NCI-H2107 (cell line): ENCODE data around the gene MBD5.

Experiments
- DNase-seq: peaks from one replicate; lab custom pipeline; 2025; lab: John Stamatoyannopoulos, UW

MBD5 gene

DNA sequence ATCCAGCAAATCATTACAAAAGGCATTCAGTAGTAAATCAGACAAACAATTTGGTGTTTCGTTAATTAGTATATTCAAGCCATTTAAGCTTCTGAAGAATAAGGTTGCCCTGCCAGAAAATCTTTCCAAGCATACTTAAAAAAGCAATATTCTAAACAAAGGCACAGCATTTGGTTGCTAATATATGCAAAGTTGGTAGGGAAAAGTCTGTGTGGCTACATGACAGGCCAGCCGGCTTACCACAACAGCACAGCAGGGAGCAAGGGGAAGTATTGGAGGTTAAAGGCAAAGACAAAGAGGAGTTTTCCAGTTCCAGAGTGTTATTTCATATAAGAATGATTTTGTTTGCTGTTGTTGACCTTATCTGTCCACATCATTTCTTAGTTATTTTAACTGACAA, 282.3 kb downstream of the MBD5 start:
- no peak for DNase-seq

DNA sequence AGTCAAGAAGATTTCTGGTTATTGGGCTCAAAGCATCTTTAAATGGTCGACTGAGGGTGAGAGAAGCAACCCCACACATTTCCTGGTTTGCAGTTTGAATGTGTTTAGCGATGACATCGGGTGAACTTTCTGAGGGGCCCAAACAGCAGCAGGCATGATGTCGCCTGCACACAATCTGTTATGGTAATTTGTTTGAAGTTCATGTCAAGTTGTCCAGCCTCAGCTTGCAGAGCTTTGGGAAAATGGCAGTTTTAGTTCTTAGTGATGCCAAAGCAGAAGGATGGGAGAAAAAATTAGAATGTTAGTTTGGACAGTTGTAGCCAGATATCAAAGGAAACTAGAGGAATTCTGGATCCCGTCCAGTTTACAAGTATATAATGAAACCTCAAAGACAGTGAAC, 284.6 kb downstream of the MBD5 start:
- DNase-seq: no peak

DNA sequence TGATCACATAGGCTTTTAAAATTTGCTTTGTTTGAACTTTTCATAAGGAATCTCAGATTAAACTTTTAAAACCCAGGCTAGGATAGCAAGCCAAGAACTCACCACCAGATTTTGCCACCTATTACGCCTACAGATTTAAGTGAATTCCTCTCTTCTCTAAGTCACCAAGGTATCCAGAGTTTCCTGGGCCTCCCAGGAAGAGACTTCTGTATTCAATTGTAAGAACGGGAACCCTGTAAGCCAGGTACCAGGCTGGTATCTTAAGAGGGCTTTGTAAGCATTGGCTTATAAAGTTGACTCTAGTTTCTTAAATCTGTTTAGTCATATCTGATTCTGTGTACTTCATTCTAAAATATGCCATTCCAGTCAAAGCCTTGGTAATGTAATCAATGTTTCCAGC, 285.1 kb downstream of the MBD5 start:
- DNase-seq: no peak

DNA sequence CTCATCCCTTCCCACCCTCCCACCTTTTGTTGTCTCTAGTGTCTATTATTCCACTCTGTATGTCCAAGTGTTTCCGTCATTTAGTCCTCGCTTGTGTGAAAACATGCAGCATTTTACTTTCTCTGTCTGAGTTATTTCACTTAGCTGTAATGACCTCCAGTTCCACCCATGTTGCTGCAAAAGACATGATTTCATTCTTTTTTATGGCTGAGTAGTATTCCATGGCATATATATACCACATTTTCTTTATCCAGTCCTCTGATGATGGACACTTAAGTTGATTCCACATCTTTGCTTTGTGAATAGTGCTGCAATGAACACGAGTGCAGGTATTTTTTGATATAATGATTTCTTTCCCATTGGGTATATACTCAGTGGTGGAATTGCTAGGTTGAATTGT, 296.7 kb downstream of the MBD5 start:
- no peak for DNase-seq

DNA sequence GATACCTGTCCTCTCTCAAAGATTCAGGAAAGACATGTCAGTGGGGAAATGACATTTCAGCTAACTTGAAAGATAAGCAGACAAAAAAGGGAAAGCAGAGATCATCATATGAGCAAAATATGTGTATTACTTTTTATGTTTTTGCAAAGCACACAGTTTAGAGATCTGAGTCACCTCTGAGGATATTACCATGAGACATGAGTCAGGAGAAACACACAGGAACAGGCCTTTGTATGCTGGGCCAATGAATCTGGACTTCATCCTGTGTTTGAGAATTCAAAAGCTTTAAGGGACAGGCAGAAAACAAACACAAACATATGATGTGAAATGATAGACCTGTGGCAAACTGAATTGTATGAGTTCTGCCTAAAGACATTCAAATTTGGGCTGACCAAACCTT, 317.6 kb downstream of the MBD5 start:
- DNase-seq: no peak

DNA sequence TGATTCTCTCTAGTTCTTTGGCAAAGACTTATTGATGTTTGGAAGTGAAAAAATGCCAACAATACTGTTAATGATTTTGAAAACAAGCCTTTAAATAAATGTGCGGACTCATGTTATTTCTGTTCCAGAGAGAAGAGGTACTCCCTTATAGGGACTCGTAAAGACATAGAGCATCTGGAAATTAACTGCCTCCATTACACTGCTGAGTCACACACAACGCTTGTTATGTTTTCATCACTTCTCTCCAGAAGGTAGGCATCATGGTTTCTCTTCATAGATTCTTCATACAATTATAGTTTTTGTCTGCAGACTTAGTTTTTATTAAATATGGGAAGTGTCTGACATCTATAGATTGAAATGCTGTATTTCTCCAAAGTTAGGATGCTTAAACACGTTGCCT, 321.2 kb downstream of the MBD5 start:
- DNase-seq: no peak

DNA sequence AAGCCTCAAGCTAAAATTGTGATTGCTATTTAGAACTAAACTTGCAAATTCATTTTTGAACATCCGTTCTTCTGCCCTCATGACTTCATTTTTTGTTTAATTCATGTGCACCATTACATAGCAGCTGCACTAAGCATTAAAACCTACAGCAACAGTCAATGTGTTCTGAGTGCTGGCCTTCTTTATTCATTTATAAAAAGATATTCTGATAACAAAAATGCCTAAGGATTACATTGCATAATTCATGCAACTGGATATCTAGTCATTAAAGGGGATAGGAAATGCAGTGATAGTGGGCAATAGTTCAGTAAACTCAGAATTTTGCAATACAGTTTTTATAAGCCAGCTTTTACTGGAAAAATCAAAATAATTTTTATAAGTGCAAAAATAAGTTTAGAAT, 329.3 kb downstream of the MBD5 start:
- DNase-seq: no peak

DNA sequence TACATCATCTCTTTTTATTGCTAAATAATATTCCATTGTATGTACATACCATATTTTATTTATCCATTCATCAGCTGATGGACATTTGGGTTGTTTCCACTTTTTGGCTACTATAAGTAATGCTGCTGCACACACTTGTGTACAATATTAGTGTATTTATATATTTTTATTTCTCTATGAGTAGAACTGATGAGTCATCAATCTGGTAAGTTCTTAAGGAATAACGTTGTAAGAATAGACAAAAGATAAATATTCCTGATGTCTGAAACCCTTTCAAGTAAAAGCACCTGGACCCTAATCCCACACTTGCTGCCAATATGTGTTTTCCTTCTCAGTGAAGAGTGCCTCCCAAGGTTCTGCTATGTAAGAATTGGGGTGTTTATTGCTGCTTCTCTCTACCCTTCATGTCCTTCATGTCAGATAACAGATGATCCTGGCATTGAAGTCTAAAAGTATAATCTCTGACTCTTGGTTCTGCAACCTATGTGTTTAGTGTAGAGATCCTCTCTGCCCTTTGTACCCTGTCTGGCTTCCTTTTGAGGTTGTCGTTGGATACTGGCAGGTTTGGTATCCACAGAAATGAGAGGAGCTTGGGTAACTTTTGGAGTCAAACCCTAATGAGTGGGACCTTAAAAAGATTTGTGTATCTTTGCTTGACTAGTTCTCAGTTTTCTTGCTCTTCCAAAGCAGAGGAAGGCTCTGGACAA, 330.7 kb downstream of the MBD5 start:
- no peak for DNase-seq

DNA sequence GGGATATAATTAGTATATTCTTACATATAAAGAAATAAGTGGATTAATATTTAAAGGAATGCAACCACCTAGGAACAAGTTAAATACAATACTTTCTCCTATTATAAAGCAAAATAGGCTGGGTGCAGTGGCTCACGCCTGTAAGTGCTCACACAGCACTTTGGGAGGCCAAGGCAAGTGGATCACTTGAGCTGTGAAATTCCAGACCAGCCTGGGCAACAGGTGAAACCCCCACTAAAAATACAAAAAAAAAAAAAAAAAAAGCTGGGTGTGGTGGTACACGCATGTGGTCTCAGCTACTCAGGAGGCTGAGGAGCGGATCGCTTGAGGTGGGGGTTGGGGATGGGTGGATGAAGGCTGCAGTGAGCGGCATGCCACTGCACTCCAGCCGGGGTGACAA, 337.5 kb downstream of the MBD5 start:
- DNase-seq: no peak

DNA sequence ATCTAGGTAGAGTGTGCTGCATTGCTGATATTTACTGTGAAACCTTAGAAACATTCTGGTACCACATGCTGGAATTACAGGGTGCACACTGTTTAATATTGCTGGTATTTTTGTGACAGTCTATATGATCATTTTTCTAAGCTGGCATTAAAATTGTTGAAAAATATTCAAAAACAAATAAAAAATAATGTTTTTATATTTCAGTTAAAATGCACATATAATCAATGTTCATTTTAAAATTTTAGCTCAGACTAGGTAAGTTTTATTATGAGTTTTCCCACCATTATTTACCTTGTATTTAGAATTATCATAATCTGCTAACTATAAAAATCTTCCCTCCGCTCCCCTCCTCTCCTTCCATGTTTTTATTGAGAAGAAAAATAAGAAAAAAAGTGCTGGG, 339.8 kb downstream of the MBD5 start:
- DNase-seq: no peak

DNA sequence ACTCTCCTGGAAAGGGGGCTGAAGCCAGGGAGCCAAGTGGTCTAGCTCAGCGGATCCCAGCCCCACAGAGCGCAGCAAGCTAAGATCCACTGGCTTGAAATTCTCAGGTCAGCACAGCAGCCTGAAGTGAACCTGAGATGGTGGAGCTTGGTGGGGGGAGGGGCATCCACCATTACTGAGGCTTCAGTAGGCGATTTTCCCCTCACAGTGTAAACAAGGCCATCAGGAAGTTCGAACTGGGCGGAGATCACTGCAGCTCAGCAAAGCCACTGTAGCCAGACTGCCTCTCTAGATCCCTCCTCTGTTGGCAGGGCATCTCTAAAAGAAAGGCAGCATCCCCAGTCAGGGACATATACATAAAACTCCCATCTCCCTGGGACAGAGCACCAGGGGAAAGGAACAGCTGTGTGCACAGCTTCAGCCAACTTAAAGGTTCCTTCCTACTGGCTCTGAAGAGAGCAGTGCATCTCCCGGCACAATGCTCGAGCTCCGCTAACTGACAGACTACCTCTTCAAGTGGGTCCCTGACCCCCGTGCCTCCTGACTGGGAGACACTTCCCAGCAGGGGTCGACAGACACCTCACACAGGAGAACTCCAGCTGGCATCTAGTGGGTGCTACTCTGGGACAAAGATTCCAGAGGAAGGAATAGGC, 341.4 kb downstream of the MBD5 start:
- no peak for DNase-seq

DNA sequence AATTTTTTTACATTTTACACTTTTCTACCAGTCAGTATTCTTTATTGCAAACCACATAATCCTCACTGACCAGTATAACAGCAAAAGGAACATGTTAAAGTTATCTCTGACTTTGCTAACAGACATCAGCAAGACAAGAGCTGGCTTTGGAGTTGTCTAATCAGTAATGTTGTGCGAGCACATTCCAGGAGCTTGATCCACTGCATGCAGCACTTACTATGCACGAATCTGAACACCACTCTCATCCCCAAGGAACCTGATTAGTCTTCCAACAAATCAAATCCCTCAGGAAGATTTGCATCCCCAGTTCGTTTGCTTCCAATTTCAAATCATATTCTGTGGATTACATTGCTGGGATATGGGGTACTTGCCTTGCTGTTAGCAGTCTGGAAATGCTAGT, 354.3 kb downstream of the MBD5 start:
- no peak for DNase-seq

DNA sequence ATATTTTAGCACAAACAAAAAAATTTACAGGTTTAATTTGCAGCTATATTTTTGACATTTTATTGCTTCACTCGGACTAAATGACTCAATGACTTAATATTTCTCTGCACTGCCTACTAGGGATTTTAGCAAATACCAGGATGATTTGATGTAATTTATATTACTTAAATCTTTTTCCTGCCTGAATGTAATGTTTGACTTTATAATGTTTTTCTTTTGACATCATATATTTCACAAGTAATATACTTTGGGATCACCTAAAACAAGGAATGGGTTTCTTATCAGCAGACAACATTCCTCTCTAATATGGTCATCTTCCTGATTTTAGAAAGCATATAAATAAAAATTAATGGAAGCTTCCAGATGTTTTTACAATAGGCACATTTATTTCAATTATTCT, 370.4 kb downstream of the MBD5 start:
- DNase-seq: no peak

DNA sequence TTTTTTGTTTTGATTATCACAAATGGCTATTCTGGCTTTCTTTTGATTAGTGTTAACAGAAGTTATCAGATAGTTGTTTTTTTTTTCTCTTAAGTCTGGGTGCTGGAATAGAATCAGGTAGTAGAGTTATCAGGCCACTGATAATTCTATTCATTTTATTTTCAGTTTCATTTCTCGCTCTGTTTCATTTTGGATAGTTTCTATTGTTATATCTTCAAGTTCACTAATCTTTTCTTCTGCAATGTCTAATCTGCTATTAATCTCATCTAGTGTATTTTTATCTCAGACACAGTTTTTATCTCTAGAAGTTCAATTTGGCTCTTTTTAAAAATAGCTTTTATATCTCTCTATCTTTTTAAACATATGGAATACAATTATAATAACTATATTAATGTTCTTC, 381.9 kb downstream of the MBD5 start:
- no peak for DNase-seq

DNA sequence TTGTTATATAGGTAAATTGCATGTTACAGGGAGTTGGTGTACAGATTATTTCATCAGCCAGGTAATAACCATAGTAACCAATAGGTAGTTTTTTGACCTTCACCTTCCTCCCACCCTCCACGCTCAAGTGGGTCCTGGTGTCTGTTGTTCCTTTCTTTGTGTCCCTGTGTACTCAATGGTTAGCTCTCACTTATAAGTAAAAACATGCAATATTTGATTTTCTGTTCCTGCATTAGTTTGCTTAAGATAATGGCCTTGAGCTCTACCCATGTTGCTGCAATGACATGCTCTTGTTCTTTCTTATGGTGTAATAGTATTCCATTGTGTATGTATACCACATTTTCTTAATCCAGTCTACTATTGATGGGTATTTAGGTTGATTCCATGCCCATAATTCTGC, 390.0 kb downstream of the MBD5 start:
- no peak for DNase-seq

DNA sequence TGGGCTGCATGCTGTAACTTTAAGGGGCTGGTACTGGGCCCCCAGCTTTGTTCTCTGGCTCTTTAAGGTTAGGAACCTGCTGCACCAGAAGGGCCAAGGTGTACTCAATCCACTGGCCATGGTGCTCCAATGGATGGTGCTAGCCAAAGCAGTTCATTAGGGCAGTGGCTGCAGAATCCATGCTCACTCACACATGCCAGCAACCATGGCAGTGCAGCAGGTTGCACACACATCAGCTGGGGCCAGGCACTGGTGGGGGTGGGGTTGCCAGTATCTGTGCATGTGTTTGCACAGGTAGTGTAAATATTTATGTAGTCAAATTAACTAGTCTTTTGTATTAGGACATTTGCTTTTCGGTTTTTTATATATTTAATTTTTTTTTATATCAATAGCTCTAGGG, 395.4 kb downstream of the MBD5 start:
- DNase-seq: no peak

DNA sequence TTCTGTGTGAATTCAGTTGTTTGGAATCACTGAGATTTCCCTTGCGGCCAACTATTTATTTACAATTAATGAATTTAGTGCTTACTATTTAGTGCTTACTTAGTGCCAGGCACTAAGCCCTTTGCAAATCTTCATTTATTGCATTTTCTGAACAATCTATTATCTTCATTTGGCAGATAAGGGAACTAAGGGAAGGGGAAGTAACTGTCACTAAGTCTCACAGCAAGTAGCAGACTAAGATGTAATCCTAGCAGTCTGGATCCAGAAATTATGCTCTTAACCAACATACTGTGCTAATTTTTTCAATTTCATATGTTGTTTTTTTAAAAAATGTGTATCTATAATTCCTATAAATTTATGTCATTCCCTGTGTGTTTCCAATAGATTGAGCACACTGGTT, 409.2 kb downstream of the MBD5 start:
- DNase-seq: no peak

DNA sequence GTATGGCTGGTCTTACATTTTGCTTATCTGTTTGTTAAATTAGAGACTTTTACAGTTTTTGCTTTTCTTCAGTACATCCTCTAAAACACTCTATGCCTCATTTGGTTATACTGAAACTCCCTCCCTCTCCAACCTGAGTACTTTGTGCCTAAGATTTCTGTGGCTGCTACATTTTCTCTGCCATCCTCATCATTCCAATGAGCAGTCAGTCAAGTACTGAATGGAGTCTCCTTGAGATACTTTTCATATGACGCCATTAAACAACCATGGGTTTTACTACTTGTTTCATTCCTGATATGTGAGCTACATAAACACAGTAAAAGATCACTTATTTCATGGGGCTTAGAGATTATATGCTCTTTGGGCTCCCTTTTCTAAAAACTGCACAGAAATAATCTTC, 427.0 kb downstream of the MBD5 start:
- DNase-seq: no peak

DNA sequence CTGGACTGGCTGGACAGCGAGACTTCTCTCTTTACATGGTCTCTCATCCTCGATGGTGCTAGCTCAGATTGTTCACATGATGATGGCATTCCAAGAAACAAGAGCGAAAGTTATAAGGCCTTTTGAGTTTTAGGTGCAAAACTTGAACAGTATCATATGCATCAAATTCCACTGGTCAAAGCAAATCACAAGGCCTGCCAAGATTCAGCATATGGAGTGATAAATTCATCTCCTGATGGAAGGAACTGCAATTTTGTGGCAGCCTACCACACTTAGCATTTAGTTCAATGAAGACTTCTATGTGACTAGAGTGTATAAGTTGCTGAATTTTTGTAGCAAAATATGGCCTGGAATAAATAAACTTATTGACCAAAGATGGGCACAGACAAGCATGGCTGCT, 429.6 kb downstream of the MBD5 start:
- DNase-seq: no peak

DNA sequence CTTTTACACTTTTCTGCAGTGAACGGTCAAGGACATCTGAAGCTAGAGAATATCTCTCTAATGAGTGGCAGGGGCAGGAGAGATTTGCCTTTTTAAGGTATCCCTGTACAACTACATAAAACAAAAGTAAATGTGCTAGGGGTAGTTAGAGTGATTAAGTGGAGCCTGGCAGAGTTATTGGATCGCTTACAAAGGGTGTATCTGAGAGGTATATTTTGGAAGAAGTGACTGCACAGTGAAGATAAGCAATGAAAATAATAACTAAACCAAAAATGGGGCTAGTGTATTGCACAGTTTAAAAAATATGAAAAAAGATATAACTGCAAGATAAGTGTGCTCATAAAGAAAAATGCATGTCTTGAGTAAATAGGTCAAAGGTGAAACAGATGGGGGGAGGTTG, 430.2 kb downstream of the MBD5 start:
- DNase-seq: no peak

DNA sequence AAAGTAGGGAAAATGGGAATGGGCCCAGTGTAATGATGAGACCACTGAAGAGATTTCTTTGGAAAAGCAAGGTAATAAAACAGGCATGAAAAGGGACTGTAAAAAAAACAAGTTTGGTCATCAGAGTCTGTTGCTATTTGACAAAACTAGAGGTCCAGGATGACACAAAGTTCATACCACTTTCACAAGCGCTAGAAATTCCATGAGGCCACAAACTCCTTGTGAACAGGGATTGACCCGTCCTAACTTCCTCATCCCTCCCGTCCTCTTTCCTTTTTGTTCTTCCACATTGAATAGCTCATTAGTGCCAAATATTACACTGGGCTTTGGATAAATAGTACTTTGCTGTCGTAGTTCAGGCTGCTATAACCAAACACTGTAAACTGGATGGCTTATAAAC, 434.9 kb downstream of the MBD5 start:
- DNase-seq: no peak

DNA sequence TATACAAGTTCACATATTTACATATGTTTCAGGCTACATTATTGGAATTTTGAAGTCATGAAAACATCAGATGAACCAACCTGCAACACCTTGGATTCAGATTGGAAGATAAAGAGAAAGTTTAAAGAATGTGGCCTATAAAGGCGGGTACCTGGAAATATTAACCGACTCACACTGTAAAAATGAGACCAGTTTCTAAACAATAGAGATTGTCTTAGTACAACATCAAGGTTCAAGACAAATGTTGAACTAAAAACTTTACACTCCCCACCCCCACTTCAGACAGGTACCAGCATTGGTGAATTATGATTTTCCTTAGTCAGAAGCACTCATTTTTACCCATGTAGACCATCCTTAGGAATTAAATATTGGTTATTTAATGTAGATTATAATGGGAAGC, 437.3 kb downstream of the MBD5 start:
- no peak for DNase-seq

DNA sequence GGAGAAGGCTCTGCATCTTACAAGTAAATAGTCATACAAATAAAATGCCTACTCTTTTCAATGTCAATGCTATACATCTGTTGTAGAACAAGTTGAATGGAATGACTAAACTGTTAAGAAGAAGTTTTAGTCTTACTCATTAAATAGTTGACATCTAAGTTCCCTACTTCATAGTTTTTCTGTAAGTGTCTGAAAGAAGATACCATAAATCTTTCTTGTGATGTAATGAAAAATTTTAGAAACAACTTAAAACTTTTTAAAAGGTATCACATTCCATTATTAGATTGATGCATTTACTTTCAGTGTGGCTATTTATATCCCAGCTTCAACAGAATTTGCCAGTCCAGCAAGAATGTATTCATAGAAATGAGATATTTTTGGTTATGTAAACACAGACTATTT, 438.5 kb downstream of the MBD5 start:
- no peak for DNase-seq

DNA sequence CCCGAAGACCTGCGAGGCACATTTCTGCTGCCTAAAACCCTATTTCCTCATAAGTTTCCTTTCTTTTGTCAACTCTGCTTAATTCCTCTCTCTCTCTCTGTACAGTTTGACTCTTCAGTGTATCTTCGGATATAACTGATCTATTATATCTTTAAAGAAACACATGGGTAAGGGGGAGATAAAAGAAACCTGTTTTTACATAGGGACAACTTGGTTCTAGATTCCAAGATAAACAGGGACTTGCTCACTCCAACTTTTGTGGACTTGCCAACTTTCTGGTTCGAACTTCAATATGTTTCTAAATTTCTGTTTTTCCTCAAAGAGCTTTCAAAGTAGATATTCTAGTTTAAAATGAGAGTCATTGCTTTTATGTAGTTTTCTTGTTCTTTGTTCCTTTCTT, 441.0 kb downstream of the MBD5 start:
- no peak for DNase-seq
